GM19238 (cell line): ENCODE measurements around the gene CNST.
A peak's percentile ranks its signal among the peaks of the same experiment; 100 is the strongest.
"Not testable (repeated sequence)": the region's sequence is repeated elsewhere in the genome, so short reads cannot be mapped to it uniquely, and the experiment has no call there.

Experiments used
- DNase-seq: peaks from one replicate; pipeline ENCODE4 v3.0.0; 2011; ENCODE audit warnings: low spot score; ENCODE audit not compliant: insufficient read length

CNST gene

DNA sequence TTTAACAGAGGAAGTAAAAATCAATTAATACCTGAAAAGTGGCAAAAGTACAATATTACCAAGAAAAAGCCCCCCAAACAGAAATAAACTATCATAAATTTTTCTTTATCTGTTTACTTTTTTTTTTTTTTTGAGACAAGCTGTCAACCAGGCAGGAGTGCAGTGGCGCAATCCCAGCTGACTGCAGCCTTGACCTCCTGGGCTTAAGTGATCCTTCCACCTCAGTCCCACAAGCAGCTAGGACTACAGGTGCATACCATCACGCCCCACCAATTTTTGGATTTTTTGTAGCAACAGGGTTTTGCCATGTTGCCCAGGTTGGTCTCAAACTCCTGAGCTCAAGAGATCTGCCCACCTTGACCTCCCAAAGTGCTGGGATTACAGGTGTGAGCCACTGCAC, 8.2 kb upstream of the CNST start:
- no peak for DNase-seq

DNA sequence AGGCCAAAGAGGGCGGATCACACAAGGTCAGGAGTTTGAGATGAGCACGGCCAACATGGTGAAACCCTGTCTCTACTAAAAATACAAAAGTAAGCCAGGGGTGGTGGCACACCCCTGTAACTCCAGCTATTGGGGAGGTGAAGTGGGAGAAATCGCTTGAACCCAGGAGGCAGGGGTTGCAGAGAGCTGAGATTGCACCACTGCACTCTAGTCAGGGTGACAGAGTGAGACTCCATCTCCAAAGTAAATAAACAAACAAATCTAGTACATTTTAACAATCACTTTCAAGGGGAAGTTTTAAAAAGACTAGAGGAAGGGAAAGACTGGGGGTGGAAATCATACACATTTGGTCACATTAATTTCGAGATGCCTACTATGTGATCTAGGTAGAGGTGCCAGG, 6.9 kb upstream of the CNST start:
- no peak for DNase-seq

DNA sequence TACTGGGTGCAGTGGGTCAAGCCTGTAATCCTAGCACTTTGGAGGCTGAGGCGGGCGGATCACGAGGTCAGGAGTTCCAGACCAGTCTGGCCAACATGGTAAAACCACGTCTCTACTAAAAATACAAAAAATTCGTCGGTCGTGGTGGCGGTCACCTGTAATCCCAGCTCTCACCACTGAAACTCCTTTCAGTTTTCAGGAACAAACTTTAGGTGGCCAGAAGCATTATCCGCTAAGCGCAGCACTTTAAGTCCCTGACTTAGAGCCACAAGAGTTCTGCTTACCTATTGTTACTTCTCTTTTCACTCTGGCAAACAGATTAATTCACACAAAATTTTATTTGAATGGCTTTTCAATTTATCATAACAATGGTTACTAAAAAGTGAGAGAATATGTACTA, 5.4 kb upstream of the CNST start:
- not testable (repeated sequence) for DNase-seq

DNA sequence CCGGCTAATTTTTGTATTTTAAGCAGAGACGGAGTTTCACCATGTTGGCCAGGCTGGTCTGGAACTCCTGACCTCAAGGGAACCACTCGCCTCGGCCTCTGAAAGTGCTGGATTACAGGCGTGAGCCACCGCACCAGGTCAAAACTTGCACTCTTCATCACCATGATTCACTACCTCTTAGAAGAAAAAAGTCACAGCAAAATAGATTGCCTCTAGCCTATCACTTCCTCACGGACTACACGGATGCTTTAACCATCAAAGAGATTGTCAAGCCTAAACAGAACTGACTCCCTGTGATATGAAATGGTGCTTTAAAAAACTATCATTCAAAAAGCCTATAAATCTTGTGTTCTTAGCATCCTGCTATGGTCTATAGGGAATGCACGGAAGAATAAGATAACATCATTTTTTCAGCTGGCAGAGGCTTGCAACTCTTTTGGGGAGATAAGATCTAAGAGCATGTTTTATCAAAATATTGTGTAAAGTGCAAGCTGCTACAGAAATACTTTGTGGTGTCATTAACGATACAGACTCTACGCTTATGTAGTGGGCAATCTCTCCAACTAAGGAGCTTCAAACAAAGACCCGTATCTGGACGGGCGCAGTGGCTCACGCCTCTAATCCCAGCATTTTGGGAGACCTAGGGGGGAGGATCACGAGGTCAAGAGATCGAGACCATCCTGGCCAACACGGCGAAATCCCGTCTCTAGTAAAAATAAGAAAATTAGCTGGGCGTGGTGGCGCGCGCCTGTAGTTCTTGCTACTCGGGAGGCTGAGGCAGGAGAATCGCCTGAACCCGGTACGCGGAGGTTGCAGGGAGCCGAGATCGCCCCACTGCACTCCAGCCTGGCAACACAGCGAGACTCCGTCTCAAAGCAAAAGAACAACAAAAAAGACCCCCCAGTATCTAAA, 1.2 kb upstream of the CNST start:
- DNase-seq: no peak

DNA sequence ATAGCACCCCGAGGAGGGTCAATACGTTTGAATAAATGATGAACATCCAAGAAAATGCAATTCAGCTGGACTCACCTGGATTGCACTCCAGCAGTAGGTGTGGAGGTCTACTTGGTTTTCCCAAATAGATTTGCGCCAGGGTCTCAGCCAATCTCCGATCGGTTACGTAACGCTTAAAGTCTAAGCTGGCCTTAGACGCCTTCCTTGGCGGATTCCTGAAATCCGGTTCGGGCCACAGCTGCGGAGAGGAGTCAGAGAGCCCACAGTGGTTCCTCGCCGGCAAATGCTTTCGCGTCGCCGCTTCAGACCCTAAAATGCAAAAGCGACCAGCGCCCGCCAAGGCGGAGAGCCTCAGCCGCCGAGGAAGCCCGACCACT, 517 bp upstream of the CNST start:
- no peak for DNase-seq

DNA sequence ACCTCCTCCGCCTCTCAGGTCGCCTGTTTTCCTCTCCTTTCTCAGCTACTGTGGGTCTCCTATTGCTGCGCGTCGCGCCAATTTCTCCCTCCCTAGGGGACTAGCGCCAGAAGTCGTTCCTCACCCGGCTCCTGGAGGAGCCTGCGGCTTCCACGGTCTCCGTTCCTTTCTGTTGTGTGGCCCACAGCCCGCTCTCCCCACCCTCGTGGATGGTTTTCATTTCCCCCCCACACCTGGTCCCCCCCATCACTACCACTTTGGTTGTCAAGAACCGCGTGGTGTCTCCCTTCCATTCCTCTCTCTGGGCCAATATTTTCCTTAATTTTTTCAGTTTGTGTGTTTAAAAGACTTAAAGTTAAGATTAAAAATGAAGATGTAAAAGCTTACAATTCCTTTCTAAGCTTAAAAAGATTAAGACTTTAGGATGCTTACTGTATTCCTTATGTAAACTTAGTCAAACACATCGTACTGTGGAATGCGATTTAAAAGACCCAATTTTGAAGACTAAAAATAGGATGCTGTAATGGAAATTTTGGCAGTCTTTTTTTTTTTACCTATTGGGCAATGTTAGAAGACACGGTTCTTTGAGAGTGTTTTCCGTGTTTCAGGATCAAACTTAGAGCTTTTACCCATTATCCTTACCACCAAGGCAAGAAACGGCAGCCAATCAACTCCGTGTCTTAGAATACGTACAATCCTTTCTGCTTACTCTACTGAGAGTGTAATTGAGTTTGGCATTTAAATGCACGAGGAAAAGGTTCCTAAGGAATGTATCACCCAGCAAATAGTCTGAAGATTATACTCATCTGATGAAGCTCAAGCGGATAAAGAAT, 773 bp downstream of the CNST start:
- peak; percentile 20 for DNase-seq

DNA sequence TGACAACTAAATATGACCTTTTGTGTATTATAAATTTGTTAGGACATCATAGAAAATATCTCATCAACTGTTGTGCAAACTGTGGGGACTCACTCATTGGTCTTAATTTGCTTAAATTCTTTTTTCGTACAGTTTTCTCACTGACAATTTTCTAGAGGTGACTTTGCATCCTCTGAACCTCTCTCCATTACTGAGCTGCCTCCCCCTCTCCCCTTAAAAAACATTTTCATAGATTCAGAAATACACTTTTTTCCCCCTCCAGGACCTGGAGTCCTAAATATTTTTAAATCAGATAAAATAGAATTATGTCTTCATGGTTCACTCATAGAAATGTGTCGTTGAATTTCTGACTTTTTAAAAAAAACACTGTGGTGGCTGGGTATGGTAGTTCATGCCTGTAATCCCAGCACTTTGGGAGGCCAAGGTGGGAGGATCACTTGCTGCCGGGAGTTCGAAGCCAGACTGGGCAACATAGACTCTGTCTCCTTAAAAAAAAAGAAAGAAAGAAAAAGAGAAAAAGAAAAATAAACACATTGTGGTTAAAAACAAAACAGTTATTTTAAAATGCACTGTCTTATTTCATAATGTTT, 1.5 kb downstream of the CNST start:
- no peak for DNase-seq

DNA sequence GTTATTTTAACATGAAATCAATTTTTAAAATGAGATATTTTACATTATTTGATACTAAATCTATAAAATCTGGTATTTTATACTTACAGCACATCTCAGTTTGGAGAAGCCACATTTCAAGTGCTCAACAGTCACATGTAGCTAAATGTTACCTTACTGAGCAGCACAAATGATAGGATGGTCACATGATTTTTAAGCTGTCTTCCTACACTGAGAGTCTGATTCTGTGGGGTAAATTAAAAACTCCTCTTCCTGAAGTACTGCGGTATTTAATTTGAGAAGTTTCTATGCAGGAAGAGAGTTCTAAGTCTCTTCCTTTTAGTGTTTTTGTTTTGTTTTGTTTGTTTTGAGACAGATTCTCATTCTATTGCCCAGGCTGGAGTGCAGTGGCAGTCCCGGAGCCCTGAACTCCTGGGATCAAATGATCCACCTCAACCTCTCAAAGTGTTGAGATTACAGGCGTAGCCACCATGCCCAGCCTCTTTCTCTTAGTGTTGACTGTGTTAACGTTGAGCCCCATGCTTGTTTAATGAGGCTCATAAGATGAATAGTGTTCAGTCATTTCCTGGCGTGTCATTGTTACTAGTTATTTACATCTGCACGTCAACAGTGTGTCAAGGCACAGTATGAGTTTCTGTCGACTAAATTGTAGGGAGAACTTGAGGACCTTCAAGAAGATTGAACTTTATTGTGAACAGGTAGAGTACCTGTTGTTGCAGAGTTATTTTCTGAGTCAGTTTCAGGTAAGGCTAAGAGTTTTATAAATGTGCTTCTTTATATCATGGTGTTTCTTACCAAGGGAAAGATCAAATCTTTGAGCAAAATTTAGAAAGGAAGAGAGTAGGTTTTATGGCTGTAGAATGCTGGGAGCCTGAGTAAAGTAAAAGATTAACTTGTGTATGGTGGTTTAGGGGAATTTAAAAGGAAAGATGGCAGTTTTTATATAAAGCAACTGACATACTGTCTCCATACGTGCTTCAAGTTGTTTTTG, 3.3 kb downstream of the CNST start:
- no peak for DNase-seq

DNA sequence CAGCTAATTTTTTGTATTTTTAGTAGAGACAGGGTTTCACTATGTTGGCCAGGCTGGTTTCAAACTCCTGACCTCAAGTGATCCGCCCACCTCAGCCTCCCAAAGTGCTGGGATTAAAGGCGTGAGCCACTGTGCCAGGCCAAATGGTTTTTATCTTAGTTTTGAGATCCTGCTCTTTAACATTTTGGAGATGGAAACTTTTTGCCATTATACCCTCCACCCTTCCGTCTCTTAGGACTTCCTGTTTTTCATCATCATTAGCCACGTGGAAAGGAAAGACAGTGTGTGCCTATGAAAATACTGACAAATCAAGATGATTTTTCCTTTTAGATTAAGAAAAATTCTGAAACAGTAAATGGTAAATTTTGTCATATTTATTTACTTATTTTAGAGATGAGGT, 5.1 kb downstream of the CNST start:
- not testable (repeated sequence) for DNase-seq

DNA sequence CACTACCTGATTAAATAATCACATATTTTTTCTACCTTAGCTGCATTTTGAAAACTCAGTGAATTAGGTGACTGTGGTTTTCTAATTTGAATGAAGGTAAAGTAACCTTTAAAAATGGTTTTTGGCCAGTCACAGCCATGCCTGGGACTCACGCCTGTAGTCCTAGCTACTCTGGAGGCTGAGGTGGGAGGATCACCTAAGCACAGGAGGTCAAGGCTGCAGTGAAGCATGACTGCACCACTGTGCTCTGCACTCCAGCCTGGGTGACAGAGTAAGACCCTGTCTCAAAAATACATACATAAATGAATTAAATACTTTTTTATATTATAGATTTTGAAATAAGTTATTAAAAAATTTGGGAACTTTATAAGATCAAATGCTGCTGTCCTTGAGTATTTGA, 5.7 kb downstream of the CNST start:
- DNase-seq: no peak

DNA sequence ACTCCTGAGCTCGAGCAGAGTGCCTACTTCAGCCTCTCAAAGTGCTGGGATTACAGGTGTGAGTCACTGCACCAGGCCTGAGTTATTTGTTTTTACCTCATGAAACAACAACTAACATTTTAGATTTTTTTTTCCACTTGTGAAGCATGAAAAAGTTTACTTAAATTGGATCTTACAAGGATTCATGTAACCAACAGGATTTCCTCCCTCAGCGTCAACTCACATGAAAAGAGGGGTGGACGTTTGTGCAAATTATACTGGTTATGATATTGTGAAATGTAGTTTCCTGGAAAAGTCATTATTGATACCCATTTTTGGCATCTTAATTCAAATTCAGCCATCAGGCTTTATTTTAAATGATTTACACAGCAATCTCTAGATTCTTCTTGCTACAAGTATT, 6.5 kb downstream of the CNST start:
- no peak for DNase-seq

DNA sequence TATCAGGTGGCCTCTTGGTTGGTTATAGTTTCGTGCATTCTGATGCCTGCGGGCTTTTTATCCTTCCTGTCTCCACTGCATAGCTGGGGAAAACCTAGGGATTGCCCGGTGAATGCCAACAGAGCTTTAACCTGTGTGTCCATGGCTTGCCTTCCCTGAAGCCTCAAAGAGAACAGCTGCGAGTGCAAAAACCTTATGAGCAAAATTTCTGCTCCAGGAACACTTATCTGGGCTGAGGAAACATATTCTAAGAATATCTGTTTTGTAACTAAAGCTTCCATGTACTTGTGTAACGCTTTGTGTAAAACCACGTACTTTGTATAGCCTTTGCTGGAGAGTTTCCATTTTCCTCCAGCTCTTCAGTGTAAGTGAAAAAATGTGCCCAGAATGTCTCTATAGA, 7.2 kb downstream of the CNST start:
- DNase-seq: no peak

DNA sequence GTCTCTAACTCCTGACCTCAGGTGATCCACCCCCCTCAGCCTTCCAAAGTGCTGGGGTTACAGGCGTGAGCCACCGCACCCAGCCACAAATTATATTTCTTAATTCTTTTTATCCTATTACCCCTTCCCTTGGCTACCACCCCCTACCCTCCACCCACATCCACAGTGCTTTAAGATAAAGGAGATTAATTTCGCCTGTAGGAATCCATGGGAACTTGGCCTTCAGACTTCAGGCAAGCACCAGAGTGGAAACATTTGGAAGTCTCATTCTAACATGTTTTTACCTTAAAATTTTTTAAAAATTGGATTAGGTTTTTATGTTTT, 10.4 kb downstream of the CNST start:
- DNase-seq: no peak

DNA sequence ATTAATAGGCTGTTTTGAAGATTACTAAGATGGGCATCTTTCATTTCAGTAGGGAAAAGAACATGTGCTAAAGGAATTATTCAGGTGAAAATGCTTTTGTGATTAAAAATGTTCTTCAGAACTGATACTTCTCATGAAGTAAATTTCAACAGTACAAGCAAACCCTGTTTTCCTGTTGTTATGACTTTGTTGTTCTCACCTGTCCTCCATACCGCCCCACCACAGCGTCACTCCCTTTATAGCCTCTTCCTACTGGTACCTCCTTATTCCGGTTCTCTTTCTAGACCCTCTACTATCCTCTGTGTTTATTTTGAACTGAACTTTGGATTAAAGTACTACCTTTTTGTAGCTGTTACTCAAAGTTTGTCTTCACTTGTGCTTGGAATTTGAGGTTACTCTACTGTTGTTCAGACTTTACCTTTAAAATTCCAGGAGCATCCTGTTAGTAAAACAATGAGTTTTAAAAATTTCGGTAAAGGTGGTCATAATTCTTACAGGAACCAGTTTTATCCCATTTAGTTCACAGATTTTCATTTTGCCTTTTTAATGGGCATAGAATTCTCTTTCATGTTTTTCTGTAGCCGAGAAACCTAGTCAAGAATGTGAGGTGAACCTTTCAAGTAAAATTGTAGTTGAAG, 10.9 kb downstream of the CNST start:
- no peak for DNase-seq

DNA sequence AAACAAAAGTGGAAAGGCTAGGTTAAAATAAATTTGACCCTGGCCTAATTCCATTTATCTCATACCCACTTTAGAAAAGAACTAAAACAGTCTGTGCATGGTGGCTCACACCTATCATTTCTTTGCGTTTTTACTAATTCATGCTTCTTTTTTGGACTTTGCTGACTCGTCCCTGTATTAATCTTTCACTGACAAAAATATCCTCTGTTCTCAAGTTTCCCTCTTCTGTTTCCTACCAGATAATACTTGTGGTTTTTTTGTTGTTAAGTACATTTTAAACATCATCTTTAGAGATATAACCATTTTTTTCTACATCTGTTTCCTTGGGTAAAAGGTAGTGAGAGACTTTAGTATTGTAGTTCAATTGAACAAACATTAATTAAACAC, 11.5 kb downstream of the CNST start:
- no peak for DNase-seq

DNA sequence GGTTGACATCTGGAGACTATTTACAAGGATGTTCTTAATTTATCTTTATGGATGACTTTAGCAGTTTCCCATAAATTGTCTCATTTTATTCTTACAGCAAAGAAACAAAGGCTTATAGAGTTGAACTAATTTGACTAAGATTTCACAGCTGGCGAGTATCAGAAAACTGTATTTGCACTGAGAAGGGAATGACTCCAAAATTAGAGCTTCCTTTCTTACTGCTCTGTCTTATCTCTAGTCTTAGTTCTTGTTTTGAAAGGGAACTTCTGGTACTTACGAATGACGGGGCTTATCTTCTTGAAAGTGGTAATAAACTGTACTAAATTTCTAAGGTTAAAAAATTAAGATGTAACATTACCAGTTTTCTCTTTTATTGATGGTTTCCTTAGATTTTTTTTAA, 13.6 kb downstream of the CNST start:
- no peak for DNase-seq

DNA sequence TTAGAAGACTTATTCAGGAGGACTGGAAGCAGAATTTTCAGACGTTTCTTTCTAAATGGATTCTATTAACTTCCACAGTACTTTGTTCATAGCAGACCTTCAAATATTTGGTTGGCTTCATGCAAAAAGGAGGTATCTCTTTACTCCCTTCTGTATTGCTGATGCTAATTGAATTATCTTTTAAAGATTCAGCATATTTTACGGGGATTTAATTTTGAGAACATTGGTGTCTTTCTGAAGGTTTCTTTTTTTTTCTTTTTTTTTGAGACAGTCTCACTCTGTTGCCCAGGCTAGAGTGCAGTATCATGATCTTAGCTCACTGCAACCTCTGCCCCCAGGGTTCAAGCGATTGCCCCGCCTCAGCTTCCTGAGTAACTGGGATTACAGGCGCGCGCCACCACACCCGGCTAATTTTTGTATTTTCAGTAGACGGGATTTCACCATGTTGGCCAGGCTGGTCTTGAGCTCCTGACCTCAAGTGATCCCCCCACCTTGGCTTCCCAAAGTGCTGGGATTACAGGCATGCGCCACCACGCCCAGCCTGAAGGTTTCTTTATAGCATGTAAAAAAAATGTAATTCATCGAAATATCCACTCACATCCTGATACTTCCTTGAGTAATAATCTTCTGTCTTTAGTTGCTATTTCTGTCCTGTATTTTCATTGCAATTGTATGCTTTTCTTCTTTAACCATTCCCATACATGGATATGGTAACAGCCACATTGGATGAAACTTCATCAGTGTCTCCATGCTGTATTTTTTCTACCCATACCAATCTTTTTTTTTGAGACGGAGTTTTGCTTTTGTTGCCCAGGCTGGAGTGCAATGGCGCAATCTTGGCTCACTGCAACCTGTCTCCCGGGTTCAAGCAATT, 14.5 kb downstream of the CNST start:
- DNase-seq: no peak

DNA sequence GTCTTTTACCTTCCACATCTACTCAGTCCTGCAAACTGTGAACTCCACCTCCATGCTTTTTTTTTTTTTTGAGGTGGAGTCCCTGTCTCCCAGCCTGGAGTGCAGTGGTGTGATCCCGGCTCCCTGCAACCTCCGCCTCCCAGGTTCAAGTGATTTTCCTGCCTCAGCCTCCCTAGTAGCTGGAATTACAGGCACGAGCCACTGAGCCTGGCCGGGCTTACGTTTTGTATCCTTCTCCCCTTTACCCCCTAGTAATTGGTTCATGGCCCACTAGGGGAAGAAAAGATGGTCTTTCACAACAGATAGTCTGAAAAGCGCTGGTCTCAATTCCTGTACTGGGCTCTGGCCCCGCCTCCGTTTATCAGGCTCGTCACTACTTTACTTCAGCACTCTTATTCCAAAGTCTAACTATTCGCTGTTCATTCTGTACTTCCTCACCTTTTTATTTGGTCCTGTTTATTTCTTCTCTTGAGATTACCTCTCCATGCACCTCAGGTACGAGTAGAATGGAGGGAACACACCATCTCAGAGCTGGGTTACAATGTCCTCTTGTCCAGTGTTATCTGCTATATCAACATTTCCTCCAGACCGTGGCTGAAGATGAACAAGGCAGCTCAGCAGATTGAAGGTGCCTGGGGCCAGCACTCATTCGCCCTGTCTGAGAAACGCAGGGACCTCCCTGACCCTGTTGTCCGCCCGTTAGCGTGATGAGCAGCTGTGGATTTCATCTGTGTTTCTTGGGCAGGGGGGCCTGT, 16.2 kb downstream of the CNST start:
- no peak for DNase-seq

DNA sequence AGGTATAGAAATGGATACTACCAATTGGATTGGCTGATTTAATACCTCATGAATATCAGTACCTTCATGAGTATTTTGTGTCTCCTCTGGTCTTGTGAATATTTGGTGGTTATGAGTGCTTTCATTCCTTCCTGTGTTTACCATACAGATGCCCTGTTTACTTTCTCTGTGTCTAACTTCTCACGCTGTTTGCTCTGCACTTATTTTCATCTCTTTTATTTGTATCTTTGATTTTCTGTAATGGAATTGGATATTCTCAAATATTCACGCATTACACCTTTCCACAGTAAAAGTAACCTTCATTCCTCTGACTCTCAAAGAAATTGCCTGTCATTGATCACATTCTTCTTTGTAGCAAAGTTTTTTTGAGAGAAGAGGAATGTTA, 16.8 kb downstream of the CNST start:
- DNase-seq: no peak
